Right lobe of liver (tissue), 4 donors: ENCODE data around the gene SSTR3.

Experiments
- CTCF ChIP-seq, 4 donors: fragments of 200-600 bp in 3 of 4; fragments of 450-650 bp in 1 of 4; IDR thresholded peaks; one replicate each; pipeline versions ENCODE4 v1.5.1 to v1.8.0; 2016 to 2022; ENCODE audit warnings: antibody characterized with exemption in 4 of 4, mild to moderate bottlenecking in 2 of 4
- POLR2A ChIP-seq: fragments of 450-650 bp; IDR thresholded peaks from one replicate; pipeline ENCODE4 v1.6.1; 2017; ENCODE audit warnings: antibody characterized with exemption, mild to moderate bottlenecking
- donor health status: DM: no; HTN: no; CAD: no.
- donor health status: DM: no; HTN: no; CAD: no.
- donor health status: DM: no; HTN: yes; CAD: no.

GRCh38 chr22:37203354-37204044 lies 8.8 kb downstream of the SSTR3 start:
- no peak for TF ChIP-seq CTCF (IDR thresholded peaks at IDR 0.05)
- TF ChIP-seq POLR2A: no peak
